IPS-18c (cell line): ENCODE results near the gene PTPRD.

Experiments
- H3K4me3 ChIP-seq: 2 replicates; pipeline ENCODE4 v1.7.0; 2013; ENCODE audit warnings: low read depth, mild to moderate bottlenecking, low read length, moderate library complexity; ENCODE audit not compliant: insufficient read depth
- H3K9me3 ChIP-seq: one replicate; pipeline ENCODE4 v1.6.1; 2013; ENCODE audit warnings: mild to moderate bottlenecking, low read length, moderate library complexity; ENCODE audit not compliant: control insufficient read depth, insufficient read depth

Gene PTPRD

GRCh38 chr9:8823131-8823895 lies 1789.5 kb downstream of the PTPRD start:
- H3K4me3 ChIP-seq: no peak overlapping the region
- peaks cover 2% of the 10 kb centered on the region for H3K9me3 ChIP-seq

- Histone ChIP-seq H3K9me3 (peaks cover 2% of the 10 kb centered on the region), H3K4me3 (no peak overlapping the region)
Observed at GRCh38 chr9:8822667-8823025, 1790.2 kb downstream of the PTPRD start.

- Histone ChIP-seq H3K4me3 (no peak overlapping the region), H3K9me3 (peaks cover 2% of the 10 kb centered on the region)
Observed at GRCh38 chr9:8821910-8822666, 1790.7 kb downstream of the PTPRD start.

- H3K4me3 ChIP-seq: no peak overlapping the region
- no peaks in the 10 kb centered on the region for H3K9me3 ChIP-seq
Observed at GRCh38 chr9:8817335-8817734, 1795.5 kb downstream of the PTPRD start.

GRCh38 chr9:8816361-8816760 lies 1796.4 kb downstream of the PTPRD start:
- Histone ChIP-seq H3K4me3 (no peak overlapping the region), H3K9me3 (no peaks in the 10 kb centered on the region)

GRCh38 chr9:8815931-8816330 lies 1796.9 kb downstream of the PTPRD start:
- no peak overlapping the region for H3K4me3 ChIP-seq
- no peaks in the 10 kb centered on the region for H3K9me3 ChIP-seq

- Histone ChIP-seq H3K4me3 (no peak overlapping the region), H3K9me3 (no peaks in the 10 kb centered on the region)
Observed at GRCh38 chr9:8815219-8815618, 1797.6 kb downstream of the PTPRD start.

- H3K9me3 ChIP-seq: no peaks in the 10 kb centered on the region
- H3K4me3 ChIP-seq: no peak overlapping the region
Observed at GRCh38 chr9:8812888-8813287, 1799.9 kb downstream of the PTPRD start.

- H3K4me3 ChIP-seq: no peak overlapping the region
Observed at GRCh38 chr9:8809741-8810140, 1803.1 kb downstream of the PTPRD start.

GRCh38 chr9:8806150-8806549 lies 1806.7 kb downstream of the PTPRD start:
- no peaks in the 10 kb centered on the region for H3K9me3 ChIP-seq
- H3K4me3 ChIP-seq: no peak overlapping the region

More at GRCh38 chr9:8809741-8810140, 1803.1 kb downstream of the PTPRD start:
- no peaks in the 10 kb centered on the region for H3K9me3 ChIP-seq

GRCh38 chr9:8804613-8805012 lies 1808.2 kb downstream of the PTPRD start:
- Histone ChIP-seq H3K4me3 (no peak overlapping the region), H3K9me3 (no peaks in the 10 kb centered on the region)

GRCh38 chr9:8802242-8802641 lies 1810.6 kb downstream of the PTPRD start:
- H3K9me3 ChIP-seq: no peaks in the 10 kb centered on the region
- H3K4me3 ChIP-seq: no peak overlapping the region

- Histone ChIP-seq H3K4me3 (no peak overlapping the region), H3K9me3 (no peaks in the 10 kb centered on the region)
Observed at GRCh38 chr9:8800196-8800595, 1812.6 kb downstream of the PTPRD start.

- H3K4me3 ChIP-seq: no peak overlapping the region
- H3K9me3 ChIP-seq: no peaks in the 10 kb centered on the region
Observed at GRCh38 chr9:8799615-8800014, 1813.2 kb downstream of the PTPRD start.

- H3K4me3 ChIP-seq: no peak overlapping the region
- H3K9me3 ChIP-seq: no peaks in the 10 kb centered on the region
Observed at GRCh38 chr9:8799206-8799605, 1813.6 kb downstream of the PTPRD start.

- Histone ChIP-seq H3K9me3 (no peaks in the 10 kb centered on the region), H3K4me3 (no peak overlapping the region)
Observed at GRCh38 chr9:8784838-8785237, 1828.0 kb downstream of the PTPRD start.

- no peaks in the 10 kb centered on the region for H3K9me3 ChIP-seq
- H3K4me3 ChIP-seq: no peak overlapping the region
Observed at GRCh38 chr9:8783941-8784340, 1828.9 kb downstream of the PTPRD start.

GRCh38 chr9:8782237-8782636 lies 1830.6 kb downstream of the PTPRD start:
- Histone ChIP-seq H3K9me3 (no peaks in the 10 kb centered on the region), H3K4me3 (no peak overlapping the region)
